Stimulated activated CD4-positive, alpha-beta T cell treated with anti-CD3 and anti-CD28 coated beads, Interleukin-12 subunit alpha, Interleukin-12 subunit beta, amount 100 ng/mL, for 4 hours (primary cell): ENCODE measurements around the gene DENND1A.
"Not testable (repeated sequence)": the region's sequence is repeated elsewhere in the genome, so short reads cannot be mapped to it uniquely, and the experiment has no call there.

Experiments
- DNase-seq: peaks from one replicate; pipeline ENCODE4 v3.0.0-alpha.2; 2020

DENND1A gene

DNA sequence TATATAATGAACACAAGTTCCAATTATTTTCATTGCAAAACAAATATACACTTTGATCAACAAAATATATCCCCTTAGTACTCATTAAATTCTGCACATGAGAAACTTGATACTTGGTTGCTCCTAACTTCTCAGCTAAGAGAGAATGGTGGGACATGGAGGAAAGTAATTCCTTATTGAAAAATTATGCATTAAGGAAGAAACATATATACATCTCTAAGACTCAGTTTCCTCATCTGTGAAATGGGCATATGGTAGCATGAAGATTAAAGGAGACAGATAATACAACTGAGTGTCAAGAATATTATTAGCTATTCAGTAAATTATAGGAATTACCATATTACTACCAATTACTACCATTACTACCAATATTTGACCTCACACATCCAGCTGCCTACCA is 488.2 kb downstream of the DENND1A start:
- no peak for DNase-seq

DNA sequence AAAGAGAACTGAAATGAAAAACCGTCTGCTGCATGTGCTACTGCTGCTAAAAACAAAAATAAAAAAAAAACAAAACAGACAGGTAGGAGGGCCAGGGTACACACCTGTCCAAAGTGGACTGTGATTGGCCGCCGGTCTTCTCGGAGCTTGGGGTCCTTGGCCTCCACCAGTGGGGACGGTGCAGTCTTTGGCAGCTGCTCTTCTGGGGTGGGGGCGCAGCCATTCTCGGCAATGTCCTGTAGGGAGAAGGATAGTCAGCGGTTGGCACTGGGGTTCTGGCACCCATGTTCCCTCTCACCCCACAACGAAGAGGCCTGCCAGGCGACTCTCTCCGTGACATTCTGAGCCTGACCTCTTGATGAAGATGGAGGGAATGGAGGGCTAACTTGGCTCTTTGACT is 489.7 kb downstream of the DENND1A start:
- no peak for DNase-seq

GRCh38 chr9:123438821-123439220 is 491.1 kb downstream of the DENND1A start:
- DNase-seq: no peak

- DNase-seq: no peak
Measured at GRCh38 chr9:123438321-123438720, 491.6 kb downstream of the DENND1A start.

GRCh38 chr9:123437201-123437600 is 492.7 kb downstream of the DENND1A start:
- no peak for DNase-seq

DNA sequence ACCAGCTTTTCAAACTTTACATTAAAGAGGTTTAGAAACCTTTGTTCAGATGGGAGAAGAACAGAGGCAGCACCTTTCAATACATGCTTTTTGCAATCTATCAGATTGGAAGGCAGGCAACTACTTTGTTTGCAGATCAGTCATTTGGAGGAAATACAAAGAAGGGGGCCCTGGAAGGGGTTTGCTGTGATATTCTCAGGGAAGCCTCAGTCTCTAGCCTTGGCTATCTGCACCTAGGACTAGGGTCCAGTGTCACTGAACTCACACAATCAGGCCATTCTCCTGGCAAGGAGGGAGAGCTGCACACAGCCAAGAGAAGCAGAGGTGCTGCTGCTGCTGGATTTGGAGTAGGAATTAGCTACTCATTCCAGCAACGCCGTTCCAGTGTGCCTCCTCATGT is 494.5 kb downstream of the DENND1A start:
- DNase-seq: no peak

GRCh38 chr9:123434619-123435240 is 495.2 kb downstream of the DENND1A start:
- DNase-seq: no peak

GRCh38 chr9:123432331-123433236 is 497.3 kb downstream of the DENND1A start:
- no peak for DNase-seq

DNA sequence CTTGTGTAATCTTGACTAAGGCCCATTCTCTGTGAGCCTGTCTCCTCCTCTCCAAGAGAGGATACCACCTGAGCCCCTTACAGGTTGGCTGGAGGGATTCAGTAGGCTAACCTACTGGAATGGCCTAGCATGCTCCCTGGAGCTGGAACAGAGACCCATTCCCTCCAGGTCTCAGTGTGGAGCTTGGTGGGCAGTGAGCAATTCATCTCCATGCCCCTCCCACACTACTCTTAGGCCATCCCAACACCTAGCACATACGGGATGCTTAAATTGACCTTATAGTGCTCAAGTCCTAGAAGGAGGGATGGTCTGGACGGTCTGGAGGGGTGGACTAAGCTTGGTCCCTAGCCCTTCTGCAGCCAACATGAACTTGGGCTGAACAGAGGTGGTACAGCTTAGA is 498.3 kb downstream of the DENND1A start:
- no peak for DNase-seq

DNA sequence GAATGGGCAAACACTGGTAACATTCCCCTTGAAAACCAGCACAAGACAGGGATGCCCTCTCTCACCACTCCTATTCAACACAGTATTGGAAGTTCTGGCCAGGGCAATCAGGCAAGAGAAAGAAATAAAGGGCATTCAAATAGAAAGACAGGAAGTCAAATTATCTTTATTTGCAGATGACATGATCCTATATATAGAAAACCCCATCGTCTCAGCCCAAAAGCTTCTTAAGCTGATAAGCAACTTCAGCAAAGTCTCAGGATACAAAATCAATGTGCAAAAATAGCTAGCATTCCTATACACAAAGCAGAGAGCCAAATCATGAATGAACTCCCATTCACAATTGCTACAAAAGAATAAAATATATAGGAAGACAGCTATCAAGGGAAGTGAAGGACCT is 501.5 kb downstream of the DENND1A start:
- not testable (repeated sequence) for DNase-seq

DNA sequence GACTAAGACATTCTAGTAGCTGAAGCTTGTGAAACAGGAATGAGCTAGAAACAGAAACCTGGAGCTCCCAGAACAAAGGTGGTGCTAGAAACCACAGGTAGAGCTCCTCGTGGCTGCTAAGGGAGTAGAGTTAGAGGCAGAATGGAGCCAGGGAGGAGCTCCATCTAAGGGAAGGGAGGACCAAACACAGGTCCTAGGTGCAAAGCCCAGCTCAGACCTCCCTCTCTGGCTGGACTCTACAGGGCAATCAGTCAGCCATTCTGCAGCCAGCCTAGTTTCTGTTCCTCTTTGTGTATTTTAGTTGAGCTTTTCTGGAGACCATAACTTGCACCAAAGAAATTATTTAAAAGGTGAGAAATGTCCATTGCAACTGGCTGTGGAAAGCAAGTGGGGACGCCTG is 503.5 kb downstream of the DENND1A start:
- no peak for DNase-seq

GRCh38 chr9:123425836-123426365 is 504.0 kb downstream of the DENND1A start:
- DNase-seq: no peak

- no peak for DNase-seq
Measured at GRCh38 chr9:123425261-123425821, 504.6 kb downstream of the DENND1A start.

- DNase-seq: no peak
Measured at GRCh38 chr9:123424552-123425225, 505.2 kb downstream of the DENND1A start.

GRCh38 chr9:123424131-123424530 is 505.8 kb downstream of the DENND1A start:
- no peak for DNase-seq

GRCh38 chr9:123423311-123423640 is 506.6 kb downstream of the DENND1A start:
- DNase-seq: no peak

GRCh38 chr9:123422635-123423310 is 507.2 kb downstream of the DENND1A start:
- no peak for DNase-seq

GRCh38 chr9:123421801-123422455 is 508.0 kb downstream of the DENND1A start:
- no peak for DNase-seq

DNA sequence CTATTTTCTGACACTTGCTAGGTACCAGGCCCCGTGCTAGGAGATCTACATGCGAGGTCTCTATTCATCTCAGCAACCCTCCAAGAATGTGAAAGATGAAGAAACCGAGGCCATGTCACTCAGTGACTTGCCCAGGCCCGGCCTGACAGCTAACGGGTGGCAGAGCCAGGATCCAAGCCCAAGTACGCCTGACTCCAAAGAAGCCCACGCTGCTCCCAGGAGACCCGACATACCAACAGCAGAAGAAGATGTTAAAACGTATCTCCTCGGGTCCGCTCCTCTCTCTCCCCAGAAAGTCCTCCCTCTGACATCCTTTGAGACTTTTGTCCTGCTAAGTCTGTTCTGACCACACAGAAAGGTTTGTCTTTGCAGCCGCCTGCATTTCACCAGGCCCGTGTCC is 508.7 kb downstream of the DENND1A start:
- no peak for DNase-seq

DNA sequence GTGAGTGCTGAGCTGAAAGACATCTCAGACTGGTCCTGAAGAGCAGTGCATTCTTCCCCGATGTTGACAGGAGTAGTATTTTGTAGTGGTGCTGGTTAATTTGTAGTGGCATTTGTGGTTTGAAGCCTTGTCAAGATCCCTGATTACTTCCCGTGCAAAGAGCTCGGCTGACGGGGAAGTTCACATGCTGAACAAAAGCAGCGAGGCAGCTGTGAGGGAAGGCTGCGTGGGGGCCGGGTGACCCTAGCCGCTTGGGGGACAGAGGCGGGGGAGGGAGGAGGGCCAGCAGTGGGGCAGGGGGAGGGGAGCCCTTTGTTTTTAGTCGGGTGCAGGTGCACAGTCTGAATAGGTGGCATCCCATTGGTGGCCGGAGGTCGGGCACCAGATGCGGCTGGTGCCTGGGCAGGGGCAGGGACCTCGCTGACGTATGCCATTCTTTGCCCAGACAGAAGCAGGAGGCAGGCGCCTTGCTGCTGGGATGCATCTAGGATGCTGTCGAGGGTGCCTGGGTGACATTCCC is 509.3 kb downstream of the DENND1A start:
- no peak for DNase-seq

DNA sequence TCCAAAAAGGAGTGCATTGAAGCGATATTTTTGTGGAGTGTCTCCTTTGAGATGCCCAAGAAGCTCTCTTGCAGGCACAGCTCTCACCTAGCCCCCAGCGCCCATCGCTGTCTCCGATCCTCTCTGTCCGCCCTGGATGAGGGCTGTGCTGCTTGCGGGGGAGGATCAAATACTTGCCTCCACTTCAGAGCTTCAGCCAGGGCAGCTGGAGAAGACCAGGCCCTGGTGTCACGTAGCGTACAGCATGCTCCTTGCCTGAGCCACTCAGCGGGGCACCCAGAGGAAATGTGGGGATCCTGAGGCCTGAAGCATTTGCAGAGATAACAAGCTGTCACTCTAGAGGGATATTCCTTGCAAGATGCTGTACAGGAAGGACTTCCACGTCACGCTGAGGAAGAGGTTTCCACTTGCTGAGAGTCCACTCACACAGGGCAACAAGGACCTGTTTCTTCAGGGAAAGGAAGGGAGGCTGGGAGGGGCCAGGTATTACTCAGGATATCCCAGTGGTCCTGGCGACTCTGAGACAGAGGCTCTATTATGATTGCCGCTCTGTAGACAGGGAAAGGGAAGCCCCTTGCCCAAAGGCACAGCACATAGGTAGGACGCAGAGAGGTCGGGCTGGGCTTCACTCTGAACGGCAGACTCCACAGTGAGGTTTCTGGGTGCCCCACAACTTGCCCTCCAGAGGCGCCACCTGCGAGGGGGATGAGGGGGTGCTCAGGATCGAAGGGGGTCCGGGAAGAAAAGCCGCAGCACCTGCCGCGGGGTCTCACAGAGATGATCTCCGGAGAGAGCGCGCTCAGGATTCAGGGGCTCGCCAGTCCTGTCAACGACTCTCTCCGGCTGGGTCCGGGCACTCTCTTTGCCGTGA is 510.0 kb downstream of the DENND1A start:
- no peak for DNase-seq
